ENCODE measurements around the gene BCAP31. TPM values are rescaled to one million over a fixed set of nuclear protein-coding genes. Genes with fewer than 3 reads are reported as not detected.
"Not testable (repeated sequence)": the region's sequence is repeated elsewhere in the genome, so short reads cannot be mapped to it uniquely, and the experiment has no call there.

BCAP31 gene
- total RNA-seq, 1 donor from 2014 or later = 124 TPM

DNA sequence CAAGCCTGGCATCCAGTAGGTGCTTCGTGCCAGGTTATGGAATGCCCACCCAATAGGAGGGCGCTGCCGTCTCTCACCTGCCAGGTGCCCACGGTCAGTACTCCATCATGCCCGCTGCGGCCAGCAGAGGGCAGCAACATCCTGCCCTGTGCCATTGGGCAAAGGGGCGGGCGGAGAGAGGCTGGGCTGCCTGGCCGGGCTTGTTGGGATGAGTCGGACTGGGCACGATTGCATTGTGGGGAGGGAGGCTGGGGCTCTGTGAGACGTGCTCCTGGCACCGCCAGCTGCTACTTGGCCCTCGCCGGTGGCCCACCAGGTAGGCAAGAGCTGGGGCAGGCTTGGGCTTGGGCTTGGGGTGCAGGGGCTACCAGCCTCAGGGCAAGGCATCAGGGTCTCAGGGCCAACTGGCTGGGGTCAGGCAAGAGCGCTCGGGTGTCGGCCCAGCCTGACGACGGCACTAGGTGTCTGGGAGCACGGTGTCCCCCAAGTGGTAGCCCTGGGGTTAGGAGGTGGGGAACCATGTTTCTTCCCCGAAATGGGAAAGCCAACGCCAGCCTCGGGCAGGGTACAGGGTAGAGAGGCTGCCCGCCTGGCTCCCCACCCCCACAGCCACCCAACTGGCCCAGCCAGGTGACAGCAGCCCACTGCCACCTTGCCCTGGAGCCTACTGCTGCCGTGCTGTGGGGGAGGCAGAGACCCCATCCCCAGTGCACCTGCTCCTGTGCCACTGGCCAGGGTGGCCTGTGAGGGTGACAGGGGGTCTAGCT lies 40.0 kb upstream of the BCAP31 start, which contains the start of gene PLXNB3:
TSS of gene PLXNB3 (plus strand) at position 261 of the 767 bp plus-strand sequence. CDS start 1,287 bp downstream, outside the sequence.
- DNase-seq (ENCODE audit: low spot score) (peak; percentile 90), ATAC-seq (peak; percentile 76)
- intact Hi-C loops (cut with DNase I) = no loop called here

DNA sequence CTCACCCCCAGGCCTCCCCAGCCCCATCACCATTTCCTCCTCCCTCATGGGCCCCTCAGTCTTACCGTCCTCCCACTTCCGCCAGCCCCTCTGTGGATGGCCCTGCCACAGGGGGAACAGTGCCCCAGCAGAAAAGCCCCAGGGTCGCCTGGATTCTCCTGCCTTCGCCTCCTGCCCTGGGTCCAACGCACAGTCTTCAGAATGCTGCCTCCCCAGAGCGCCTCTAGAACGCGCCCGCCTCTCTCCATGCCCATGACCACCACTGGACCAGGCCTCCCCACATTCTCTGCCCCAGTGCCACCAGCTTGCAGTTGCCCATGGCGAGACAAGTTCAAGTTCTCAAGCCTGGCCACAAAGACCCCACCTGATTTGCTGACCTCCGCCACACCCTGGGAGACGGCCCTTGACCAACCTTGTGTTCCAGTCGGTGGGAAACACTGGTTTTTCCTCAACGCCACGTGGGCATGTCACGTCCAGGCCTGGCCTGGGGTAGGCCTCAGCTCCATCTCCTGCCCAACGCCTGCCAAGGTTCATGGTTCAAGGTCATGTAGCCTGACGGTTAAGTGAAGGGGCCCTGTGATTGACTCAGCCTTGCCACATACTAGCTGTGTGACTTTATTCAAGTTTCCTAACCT lies 39.2 kb upstream of the BCAP31 start:
- ATAC-seq (no peak), DNase-seq (ENCODE audit: low spot score) (peak; percentile 60)
- intact Hi-C loops (cut with DNase I) = no loop called here

DNA sequence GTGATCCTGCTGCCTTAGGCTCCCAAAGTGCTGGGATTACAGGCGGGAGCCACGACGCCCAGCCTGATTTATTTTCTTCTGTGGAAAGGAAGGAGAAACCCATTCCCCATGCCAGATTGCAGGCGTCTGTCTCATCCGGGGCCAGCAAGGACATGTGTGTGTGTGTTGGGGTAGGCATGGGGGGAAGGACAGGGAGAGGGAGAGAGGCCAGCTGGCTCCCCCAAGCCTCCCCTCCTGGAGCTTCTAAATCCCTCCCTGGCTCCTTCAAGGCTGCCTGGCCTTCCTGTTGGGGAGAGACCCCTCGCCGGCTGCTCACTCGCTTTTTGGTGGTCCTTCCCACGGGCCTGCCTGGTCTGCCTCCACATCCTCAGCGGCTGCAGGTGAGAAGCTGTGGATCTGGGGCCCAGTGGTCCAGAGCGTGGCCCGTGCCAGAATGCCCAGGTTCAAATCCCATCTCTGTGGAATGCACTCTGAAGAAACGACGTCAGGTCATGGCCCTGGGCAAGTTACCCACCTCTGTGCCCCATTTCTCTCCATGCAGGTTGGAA lies 38.5 kb upstream of the BCAP31 start:
- intact Hi-C loops (cut with DNase I) = no loop called here
- peak; percentile 51 for DNase-seq (ENCODE audit: low spot score)

DNA sequence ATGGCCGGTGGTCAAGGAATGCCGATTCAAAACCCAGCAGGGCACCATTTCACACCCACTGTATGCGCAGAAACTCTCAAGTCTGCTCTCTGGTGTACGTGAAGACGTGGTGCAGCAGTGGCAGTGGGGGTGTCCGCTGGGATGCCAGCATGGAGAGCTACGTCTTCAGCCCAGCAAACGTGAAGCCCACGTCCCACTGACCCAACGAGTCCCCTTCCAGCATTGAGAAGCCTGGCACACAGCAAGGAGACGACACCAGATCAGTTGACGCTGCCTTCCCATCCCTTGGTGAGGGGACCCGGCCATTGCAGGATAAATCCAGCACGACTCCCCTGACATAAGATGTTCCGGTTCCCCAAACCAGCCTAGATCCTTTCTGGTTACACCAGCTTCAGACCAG lies 37.7 kb upstream of the BCAP31 start:
- intact Hi-C loops (cut with DNase I) = no loop called here
- DNase-seq (ENCODE audit: low spot score) = peak; percentile 45
- ATAC-seq = no peak

More for the DNA sequence above, 38.5 kb upstream of the BCAP31 start:
- no peak for ATAC-seq

DNA sequence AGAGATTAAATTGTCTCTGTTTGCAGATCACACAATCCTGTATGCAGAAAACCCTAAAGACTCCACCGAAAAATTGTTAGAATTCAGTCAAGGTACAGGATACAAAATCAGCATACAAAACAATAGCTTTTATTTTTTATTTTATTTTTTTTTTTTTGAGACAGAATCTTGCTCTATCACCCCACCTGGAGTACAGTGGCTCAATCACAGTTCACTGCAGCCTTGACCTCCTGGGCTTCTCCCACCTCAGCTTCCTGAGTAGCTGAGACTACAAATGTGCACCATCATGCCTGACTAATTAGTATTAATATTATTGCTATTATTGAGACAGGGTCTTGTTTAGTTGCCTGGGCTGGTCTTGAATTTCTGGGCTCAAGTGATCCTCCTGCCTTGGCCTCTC lies 30.9 kb upstream of the BCAP31 start:
- no peak for DNase-seq (ENCODE audit: low spot score)
- intact Hi-C loops (cut with DNase I) = no loop called here
- ATAC-seq = no peak

DNA sequence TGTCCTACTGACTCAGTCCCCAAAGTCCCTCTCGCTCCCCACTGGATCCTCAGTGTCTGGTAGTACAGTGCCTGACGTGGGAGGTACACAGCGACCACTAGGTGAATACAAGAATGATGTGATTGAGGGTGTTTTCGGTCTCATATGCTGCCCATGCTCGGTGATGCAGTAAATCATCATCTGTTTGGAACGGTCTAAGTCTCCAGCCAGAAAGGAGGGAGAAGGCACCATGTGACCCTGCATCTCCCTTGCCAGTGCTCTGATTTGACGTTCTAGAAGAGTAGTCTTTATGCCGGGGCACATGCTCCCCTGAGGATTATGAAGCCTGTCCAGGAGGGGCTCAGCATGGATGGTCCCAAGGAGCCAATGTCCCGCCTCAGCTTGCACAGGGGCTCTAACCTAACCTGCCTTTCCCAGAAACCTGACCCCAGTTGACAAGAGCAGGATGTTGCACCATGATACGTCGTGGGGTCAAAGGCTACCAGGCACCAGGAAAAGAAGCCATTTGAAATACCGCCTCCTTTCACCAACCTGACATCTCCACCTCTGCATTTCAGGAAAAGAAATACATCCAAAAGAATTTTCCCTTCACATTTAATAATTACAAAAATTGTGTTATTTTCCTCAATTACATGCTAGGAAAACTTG lies 26.1 kb upstream of the BCAP31 start:
- DNase-seq (ENCODE audit: low spot score) = no peak
- no peak for ATAC-seq
- intact Hi-C loops (cut with DNase I) = no loop called here

DNA sequence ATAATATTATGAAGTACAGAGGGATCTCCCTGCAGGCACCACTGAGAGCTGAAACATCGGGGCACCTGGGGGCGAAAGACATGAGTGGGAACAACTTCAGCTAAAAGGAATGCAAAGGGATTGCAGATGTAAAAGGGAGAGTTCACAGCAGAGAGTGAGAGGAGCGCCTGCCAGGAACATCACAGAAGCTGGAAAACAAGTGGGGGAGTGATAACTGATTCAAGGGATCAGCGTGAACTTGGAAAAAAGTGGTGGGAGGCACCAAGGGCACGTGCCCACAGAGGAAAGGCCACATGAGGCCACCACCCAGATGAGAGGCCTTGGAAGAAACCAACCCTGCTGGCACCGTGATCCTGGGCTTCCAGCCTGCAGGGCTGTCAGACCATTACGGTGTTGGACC lies 24.8 kb upstream of the BCAP31 start:
- ATAC-seq; intact Hi-C loops (cut with DNase I); DNase-seq (ENCODE audit: low spot score): not testable (repeated sequence)

DNA sequence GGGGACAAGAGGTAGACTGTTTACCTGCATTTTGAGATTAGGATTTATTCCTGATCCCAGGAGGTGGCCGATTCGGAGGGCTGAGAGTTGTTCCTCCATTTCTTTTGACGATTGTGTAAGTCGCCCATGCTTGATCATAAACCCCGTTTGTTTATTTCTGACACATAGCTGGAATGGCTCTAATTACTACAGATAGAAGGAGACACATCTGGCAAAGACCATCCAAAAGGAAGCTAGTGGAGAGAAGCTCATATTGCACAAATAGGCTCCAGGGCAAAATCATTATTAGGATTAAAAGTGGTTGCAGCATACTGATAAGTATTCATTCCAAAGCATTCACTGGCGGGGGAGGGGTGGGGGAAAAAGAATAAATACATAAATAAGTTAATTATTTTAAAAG lies 22.8 kb upstream of the BCAP31 start:
- DNase-seq (ENCODE audit: low spot score); ATAC-seq; intact Hi-C loops (cut with DNase I): not testable (repeated sequence)

DNA sequence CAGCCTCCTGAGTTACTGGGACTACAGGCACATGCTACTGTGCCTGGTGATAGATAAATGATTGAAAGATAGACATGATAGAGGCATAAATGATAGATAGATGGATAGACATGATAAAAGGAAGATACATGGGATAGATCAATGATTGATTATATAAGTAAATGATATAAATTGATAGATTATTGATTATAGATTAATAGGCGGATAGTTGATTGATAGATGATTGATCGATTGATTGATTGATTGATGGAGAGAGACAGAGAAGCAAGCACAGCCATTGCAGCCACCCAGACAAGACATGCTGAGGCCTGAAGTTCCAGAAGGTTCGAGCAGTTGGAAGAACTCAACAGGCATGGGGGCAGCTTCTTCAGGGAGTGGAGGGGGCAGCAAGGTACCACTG lies 22.2 kb upstream of the BCAP31 start:
- intact Hi-C loops (cut with DNase I) = no loop called here
- no peak for ATAC-seq
- DNase-seq (ENCODE audit: low spot score) = no peak

DNA sequence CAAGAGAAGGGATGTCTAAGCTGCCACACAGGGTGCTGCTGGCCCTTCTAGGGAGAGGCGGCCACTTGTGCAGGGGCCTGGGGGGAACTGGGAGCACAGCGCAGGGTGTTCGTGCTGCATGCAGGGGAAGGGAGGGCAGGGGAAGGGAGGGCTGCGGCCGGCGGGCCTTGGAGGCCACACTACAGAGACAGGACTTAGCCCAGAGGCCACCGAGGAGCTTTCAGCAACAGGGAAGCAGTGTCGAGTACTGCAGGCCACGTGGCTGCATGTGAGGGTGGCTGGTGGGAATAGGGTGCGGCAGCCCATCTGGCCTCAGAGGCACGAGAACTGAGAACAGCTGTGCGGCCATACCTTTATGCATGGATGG lies 20.9 kb upstream of the BCAP31 start:
- ATAC-seq; DNase-seq (ENCODE audit: low spot score); intact Hi-C loops (cut with DNase I): not testable (repeated sequence)

DNA sequence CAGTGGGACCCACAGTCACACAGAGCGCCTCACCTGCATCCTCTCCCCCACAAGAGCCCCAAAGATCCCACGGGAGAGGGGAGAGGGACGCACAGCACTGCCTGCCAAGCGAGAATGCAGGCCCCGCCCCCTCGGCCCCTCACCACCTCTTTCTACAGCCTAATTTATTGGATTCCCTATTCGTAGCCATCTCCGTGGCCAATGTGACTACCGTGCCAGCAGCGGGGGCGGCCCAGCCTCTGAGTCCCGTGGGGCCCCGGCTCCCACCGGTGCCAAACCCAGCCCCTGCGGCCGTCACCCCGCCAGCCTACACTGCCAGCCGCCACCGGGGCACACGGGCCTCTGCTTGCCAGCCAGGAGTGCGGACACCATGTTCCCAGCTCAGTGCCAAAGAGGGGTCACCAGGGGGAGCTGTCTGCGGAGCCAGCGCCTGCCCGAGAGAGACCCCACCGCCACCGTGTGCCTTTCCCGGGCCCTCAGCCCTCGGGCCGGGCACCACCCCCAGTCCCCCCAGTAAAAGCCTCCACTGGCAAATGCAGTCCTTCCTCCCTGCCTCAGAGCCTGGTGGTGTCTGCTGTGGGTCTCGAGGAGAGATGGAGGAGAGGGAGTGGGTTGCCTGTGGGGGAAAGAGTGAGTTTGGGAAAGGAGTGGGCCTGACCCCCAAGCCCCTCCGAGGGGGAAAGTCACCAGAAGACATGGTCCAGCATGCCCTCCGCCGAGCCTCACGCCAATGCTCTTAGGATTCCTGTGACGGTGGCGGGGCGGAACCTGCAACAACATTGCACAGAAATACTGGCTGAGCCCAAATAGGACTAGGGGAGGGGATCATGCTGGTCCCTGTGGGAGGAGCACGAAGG lies 20.3 kb upstream of the BCAP31 start:
- ATAC-seq = no peak
- intact Hi-C loops (cut with DNase I) = no loop called here
- DNase-seq (ENCODE audit: low spot score) = no peak

DNA sequence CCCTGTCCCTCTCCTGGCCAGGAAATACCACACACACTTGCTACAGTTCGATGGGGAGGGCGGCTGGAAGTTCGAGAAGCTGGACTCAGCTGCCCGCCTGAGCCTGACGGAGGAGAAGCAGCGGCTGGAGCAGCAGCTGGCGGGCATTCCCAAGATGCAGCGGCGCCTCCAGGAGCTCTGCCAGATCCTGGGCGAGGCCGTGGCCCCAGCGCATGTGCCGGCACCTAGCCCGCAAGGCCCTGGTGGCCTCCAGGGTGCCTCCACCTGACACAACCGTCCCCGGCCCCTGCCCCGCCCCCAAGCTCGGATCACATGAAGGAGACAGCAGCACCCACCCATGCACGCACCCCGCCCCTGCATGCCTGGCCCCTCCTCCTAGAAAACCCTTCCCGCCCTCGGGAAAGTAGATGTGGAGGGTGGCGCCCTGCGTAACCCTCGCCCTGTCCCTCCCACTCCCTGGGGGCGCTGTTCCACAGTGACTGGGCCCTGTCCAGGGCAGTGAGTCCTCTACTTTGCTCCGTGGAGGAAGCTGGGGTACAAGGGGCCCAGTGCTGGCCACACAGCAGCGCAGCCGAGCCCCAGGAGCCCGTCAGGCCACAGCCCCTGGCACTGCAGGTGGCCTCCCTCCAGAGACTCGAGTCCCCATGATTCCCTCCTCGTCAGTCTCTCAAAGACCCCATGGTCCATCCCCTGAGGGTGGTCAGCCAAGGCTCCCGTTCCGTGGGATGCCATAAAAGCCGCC lies 19.5 kb upstream of the BCAP31 start:
- intact Hi-C loops (cut with DNase I) = not testable (repeated sequence)
- DNase-seq (ENCODE audit: low spot score) (peak; percentile 76), ATAC-seq (peak; percentile 62)

DNA sequence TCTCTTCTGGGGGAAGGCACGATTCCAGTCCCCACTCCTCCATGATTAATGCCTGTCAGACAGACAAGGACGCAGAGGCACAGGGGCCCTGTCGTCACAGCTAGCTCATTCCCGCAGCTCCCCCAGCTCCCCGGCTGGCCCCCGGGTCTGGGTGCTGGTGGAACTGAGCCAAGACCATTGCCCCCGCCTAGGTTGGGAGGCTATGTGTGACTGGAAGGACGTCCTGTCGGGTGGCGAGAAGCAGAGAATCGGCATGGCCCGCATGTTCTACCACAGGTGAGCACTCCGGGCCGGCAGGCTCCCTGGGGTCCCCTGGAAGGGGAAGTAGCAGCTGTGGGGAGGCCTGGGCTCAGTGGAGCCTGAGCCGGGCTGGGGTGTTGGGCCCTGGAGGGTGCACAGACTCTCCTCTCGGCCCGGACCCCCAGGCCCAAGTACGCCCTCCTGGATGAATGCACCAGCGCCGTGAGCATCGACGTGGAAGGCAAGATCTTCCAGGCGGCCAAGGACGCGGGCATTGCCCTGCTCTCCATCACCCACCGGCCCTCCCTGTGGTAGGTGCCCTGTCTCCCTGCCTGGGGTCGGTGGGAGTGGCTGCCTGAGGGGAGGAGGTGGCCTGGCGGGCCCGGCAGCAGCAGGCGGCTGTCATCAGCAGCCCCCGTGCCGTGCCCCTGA lies 18.7 kb upstream of the BCAP31 start:
- intact Hi-C loops (cut with DNase I); DNase-seq (ENCODE audit: low spot score); ATAC-seq: not testable (repeated sequence)

DNA sequence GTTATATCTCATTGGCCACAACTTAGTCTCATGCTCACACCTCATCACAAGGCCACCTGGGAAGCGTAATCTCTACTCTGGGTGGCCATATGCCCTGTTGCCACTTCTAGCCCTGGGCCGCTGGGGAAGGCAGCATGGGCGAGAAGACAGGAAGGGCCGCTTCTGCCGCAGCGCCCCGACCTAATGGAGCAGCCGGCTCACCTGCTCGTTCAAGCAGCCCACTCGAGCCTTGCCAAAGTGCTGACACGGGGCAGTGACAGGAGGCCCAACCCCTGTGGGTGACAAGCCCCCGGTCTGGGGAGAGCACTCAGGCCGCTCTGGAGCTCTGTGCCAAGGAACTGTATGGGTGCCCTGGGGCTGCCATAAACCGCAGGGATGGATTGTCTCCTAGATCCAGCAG lies 17.9 kb upstream of the BCAP31 start:
- intact Hi-C loops (cut with DNase I); DNase-seq (ENCODE audit: low spot score); ATAC-seq: not testable (repeated sequence)

DNA sequence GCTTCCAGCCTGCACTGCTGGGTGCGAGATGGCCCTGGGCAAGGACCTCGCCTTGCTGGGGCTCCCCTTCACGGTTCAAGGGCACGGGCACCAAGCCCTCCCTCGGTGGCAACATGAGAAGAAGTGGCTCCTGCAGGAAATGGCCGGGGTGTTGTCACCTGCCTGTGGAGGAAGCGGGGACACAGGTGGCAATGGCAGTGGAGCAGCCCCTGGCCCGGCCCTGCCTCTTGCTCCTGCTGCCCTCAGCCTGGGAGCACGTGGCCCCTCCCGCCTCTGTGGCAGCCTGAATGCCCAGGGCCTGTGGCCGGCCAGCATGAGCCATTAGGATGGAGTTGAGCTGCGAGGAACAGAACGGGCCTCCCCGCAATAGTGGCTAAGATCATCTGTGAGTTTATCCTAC lies 17.3 kb upstream of the BCAP31 start:
- DNase-seq (ENCODE audit: low spot score) (no peak), ATAC-seq (no peak)
- intact Hi-C loops (cut with DNase I) = no loop called here

DNA sequence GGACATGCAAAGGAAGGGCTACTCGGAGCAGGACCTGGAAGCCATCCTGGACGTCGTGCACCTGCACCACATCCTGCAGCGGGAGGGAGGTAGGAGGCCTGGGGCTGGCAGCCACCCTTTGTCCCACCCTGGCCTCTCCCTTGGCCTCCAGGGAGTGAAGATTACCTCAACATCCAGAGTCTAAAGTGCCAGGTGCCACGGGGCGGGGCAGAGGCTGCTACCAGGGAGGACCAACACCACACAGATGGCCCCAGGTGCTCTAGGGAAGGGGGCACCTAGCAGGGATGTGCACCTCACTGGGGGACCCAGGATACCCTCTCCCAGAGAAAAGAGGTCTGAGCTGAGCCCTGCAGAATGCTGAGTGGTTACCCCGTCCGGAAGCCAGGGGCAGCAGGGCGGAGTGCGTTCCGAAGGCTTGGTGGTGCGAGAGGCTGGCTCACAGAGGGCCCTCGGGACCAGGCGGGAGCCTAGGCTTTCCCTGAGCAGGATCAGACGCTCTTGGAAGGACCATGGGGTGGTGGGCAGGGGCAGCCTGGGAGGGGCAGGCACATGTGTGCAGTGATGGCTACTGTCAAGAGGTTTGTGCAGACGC lies 16.5 kb upstream of the BCAP31 start:
- DNase-seq (ENCODE audit: low spot score) (no peak), ATAC-seq (no peak)
- intact Hi-C loops (cut with DNase I) = no loop called here

DNA sequence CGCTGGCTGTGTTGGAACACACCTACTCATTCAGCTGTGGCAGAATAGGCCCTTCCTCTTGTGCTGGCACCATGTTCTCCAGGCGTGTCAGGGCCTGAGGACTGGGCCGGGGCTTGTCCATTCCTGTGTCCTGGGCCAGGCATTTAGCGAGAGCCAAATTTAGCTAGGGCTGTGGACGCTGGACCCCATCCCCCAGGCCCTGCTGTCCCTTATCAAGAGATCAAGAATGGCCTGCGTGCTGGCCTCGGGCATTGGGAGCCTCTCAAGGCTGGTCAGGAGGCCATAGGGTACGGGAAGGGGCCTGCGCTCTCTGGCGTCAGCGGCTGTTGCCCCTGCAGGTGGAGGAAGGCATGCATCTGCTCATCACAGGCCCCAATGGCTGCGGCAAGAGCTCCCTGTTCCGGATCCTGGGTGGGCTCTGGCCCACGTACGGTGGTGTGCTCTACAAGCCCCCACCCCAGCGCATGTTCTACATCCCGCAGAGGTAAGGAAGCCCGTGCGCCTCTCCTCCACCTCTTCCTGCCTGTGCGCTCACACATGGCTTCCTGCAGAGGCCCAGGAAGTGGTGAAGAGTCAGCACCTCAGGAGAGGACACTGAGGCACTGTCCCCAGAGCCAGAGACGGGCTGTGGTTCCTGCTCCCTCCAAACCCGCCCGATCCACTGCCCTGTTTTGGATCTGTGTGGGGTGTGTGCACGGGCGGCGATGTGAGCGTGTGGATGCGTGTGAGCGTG lies 15.7 kb upstream of the BCAP31 start:
- no peak for DNase-seq (ENCODE audit: low spot score)
- peak; percentile 14 for ATAC-seq
- intact Hi-C loops (cut with DNase I) = no loop called here

Data from sciatic nerve (tissue), 2 donors.